GM10266 (cell line): Measurements from ENCODE around the gene PRPSAP2.

ENCODE experiments used
- DNase-seq: peaks from one replicate; pipeline ENCODE4 v3.0.0; 2012; ENCODE audit errors: extremely low spot score
- TF ChIP-seq, protein P1 (sequence below): IDR thresholded peaks from 2 replicates; pipeline ENCODE4 v1.5.1; 2012; ENCODE audit warnings: mild to moderate bottlenecking, low read depth; ENCODE audit not compliant: control insufficient read depth, insufficient read depth; ENCODE audit errors: missing control alignments

Gene PRPSAP2

DNA sequence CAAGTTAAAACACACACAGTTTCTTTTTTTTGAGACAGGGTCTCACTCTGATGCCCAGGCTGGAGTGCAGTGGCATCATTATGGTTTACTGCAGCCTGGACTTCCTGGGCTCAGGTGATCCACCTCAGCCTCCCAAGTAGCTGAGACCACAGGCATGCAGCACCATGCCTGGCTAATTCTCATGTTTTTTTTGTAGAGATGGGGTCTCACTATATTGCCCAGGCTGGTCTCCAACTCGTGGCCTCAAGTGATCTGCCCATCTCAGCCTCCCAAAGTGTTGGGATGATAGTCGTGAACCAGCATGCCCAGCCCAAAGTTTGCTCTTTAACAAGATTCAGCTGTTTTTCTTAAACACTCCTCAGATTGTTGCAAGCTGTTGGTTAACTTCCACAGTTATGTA lies 39.0 kb downstream of the PRPSAP2 start:
- DNase-seq: no peak
- TF ChIP-seq, protein P1, sequence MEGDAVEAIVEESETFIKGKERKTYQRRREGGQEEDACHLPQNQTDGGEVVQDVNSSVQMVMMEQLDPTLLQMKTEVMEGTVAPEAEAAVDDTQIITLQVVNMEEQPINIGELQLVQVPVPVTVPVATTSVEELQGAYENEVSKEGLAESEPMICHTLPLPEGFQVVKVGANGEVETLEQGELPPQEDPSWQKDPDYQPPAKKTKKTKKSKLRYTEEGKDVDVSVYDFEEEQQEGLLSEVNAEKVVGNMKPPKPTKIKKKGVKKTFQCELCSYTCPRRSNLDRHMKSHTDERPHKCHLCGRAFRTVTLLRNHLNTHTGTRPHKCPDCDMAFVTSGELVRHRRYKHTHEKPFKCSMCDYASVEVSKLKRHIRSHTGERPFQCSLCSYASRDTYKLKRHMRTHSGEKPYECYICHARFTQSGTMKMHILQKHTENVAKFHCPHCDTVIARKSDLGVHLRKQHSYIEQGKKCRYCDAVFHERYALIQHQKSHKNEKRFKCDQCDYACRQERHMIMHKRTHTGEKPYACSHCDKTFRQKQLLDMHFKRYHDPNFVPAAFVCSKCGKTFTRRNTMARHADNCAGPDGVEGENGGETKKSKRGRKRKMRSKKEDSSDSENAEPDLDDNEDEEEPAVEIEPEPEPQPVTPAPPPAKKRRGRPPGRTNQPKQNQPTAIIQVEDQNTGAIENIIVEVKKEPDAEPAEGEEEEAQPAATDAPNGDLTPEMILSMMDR: no peak

GRCh38 chr17:18904482-18904881 lies 46.6 kb downstream of the PRPSAP2 start:
- no peak for DNase-seq
- TF ChIP-seq, protein P1: no peak

DNA sequence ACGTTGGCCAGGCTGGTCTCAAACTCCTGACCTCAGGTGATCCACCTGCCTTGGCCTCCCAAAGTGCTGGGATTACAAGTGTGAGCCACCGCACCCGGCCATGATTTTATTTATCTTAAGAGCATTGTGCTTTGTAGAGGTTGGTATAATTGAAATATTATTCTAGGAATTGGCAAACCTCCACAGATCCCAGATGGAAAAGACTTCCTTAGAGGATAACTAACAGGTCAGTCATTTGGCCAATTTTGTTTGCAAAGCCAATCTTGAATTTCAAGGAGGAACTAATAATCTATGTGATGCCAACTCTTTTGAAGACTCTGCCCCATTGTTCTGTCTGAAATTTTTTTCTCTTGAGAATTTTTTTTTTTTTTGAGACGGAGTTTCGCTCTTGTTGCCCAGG lies 47.3 kb downstream of the PRPSAP2 start:
- TF ChIP-seq, protein P1: no peak
- no peak for DNase-seq

- DNase-seq: no peak
- TF ChIP-seq, protein P1: no peak
Measured at GRCh38 chr17:18910326-18910725, 52.4 kb downstream of the PRPSAP2 start.

DNA sequence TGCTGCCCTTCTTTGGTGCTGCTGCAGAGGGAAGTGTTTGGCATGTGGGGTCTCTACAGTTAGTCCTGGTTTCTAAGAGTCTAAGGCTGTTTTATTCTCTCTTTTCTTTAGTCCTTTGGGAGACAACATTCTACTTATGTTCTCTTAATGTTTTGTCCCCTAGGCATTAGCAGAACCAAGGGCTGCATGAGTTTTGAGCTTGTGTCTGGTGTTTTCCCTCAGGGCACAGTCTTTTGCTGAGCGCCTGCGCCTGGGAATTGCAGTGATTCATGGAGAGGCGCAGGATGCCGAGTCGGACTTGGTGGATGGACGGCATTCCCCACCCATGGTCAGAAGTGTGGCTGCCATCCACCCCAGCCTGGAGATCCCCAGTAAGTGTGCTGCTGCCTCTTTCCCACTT lies 53.0 kb downstream of the PRPSAP2 start:
- TF ChIP-seq, protein P1: no peak
- DNase-seq: no peak

DNA sequence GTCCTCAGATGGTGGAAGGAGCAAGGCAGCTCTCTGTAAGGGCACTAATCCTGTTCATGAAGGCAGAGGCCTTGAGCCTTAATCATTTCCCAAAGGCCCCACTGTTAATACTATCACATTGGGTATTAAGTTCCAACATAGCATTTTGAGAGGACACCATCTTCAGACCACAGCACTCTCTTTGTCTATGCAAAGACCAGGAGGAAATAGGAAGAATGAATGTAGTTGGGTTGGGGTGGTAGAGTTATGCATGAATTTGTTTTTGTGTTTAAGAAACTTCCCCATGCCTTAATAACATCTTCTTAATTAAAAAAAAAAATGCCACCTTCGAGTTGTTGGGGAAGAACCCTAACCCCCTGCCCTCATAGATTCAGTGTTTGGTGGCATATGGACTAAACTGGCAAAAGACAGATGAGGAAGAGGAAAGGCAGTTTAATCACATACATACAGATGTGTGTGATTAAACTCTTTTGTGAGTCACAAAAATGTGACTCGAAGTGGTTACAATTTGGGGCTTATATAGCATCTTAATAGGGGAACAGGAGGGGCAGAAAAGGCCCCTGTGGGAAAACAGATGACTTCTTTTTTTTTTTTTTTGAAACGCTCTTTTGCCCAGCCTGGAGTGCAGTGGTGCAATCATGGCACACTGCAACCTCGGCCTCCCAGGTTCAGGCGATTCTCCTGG lies 59.0 kb downstream of the PRPSAP2 start:
- DNase-seq: no peak

DNA sequence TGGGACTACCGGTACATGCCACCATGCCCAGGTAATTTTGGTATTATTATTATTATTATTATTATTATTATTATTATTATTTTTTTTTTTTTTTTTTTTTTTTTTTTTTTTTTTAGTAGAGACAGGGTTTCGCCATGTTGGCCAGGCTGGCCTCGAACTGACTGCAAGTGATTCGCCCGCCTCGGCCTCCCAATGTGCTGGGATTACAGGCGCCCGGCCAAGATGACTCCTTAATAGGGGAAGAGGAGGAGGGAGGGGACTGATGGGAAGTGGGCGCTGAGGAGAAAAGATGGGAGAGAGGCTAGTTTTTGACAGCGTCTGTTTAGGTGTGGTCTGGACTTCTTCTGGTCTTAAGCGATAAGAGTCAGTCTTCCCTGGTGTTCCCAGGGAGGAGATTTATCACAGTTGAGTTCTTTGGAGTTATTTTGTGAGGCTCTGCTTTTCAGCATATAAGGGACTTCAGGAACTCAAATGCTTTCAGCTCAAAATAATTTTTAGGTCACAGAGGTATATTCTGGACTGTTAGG lies 59.6 kb downstream of the PRPSAP2 start:
- DNase-seq: no peak
- TF ChIP-seq, protein P1: no peak

More for the DNA sequence above, 59.0 kb downstream of the PRPSAP2 start:
- TF ChIP-seq, protein P1: no peak
